K562 (cell line): Measurements from ENCODE around the gene MRPL54. TPM values are rescaled to one million over a fixed set of nuclear protein-coding genes. Genes with fewer than 3 reads are reported as not detected.

Source experiments
- ARNT ChIP-seq, 2 experiments: fragments of 450-650 bp; IDR thresholded peaks; 2 replicates each; pipeline ENCODE4 v1.6.1; 2016; ENCODE audit warnings: mild to moderate bottlenecking in 1 of 2
- BACH1 ChIP-seq: fragments of 200-800 bp; sonication (Bioruptor generic); IDR thresholded peaks from 2 replicates; pipeline ENCODE4 v1.6.1; 2016; ENCODE audit warnings: missing genetic modification characterization, missing compliant biosample characterization
- CBX5 ChIP-seq: IDR thresholded peaks from 2 replicates; pipeline ENCODE4 v1.6.1; 2014; ENCODE audit warnings: low read depth, borderline replicate concordance
- DACH1 ChIP-seq: fragments of 450-650 bp; IDR thresholded peaks from 2 replicates; pipeline ENCODE4 v1.6.1; 2018; ENCODE audit not compliant: partially characterized antibody
- ELF4 ChIP-seq: fragments of 450-650 bp; formaldehyde crosslinking; IDR thresholded peaks from 2 replicates; pipeline ENCODE4 v1.4.0; 2022; ENCODE audit warnings: missing genetic modification characterization
- POU5F1 ChIP-seq: fragments of 150-350 bp; IDR thresholded peaks from 2 replicates; pipeline ENCODE4 v1.6.1; 2014; ENCODE audit warnings: borderline replicate concordance, low read length, low read depth, mild to moderate bottlenecking; ENCODE audit not compliant: partially characterized antibody
- SIN3A ChIP-seq, 2 experiments: fragments of 150-350 bp in 1 of 2; IDR thresholded peaks; 2 replicates each; pipeline ENCODE4 v1.6.1; 2011 to 2016; ENCODE audit warnings: borderline replicate concordance in 2 of 2, low read depth in 2 of 2, low read length in 2 of 2, mild to moderate bottlenecking in 2 of 2, moderate library complexity in 2 of 2; ENCODE audit not compliant: control insufficient read depth in 1 of 2
- SMAD4 ChIP-seq: fragments of 250-450 bp; sonication (Bioruptor Pico); conservative IDR thresholded peaks from 2 replicates; pipeline ENCODE4 v1.8.0; 2021; ENCODE audit warnings: inconsistent platforms, mild to moderate bottlenecking, moderate library complexity
- TCFL5 ChIP-seq: fragments of 250-450 bp; sonication (Bioruptor Pico); conservative IDR thresholded peaks from 2 replicates; pipeline ENCODE4 v1.6.1; 2021; ENCODE audit warnings: mild to moderate bottlenecking, moderate library complexity, matching md5 sums
- THAP7 ChIP-seq: fragments of 250-450 bp; sonication (Bioruptor Pico); IDR thresholded peaks from 2 replicates; pipeline ENCODE4 v1.5.0; 2021
- ZNF124 ChIP-seq: sonication (generic); formaldehyde crosslinking; IDR thresholded peaks from 2 replicates; pipeline ENCODE4 v1.8.1; 2022; ENCODE audit warnings: missing genetic modification reagents
- ZNF277 ChIP-seq: fragments of 250-450 bp; sonication (Bioruptor Pico); IDR thresholded peaks from 2 replicates; pipeline ENCODE4 v1.8.0; 2022; ENCODE audit warnings: inconsistent platforms, mild to moderate bottlenecking, moderate library complexity, borderline replicate concordance
- ZNF592 ChIP-seq: fragments of 450-650 bp; IDR thresholded peaks from 2 replicates; pipeline ENCODE4 v1.6.1; 2017; ENCODE audit warnings: antibody characterized with exemption, mild to moderate bottlenecking
- ZNF655 ChIP-seq: fragments of 250-450 bp; sonication (Bioruptor Pico); IDR thresholded peaks from 2 replicates; pipeline ENCODE4 v1.5.0; 2021
- polyA plus RNA-seq, 8 experiments: library from polyadenylated mRNA; depleted of rRNA in 4 of 8; stranded (reverse) in 5 of 8; unstranded in 3 of 8; fragments of >200 nt; fragmentation: Nextera tagmentation in 2 of 8; fragmentation: Illumina TruSeq in 1 of 8; extraction: Ambion mirVana in 2 of 8; extraction: Trizol in 1 of 8; gene quantifications; 2 replicates each; pipeline versions ENCODE4 v1.2.1 to v1.2.3, GENCODE V29; 2011 to 2014; ENCODE audit warnings: inconsistent platforms in 1 of 8, missing spikeins in 1 of 8
- total RNA-seq, 7 experiments: library from RNA; depleted of rRNA in 6 of 7; stranded (reverse); fragments of >200 nt in 6 of 7; fragmentation: Illumina TruSeq in 2 of 7; extraction: Trizol in 2 of 7; gene quantifications; 2 replicates each; pipeline versions ENCODE4 v1.2.1 to v1.2.3, GENCODE V29; 2011 to 2021; ENCODE audit warnings: low replicate concordance in 1 of 7

The MRPL54 gene
- total and polyA plus RNA-seq, 9 of the 15 experiments (the other 6 are each of a cell fraction or from before 2014, with no cell fraction given) = 3.5 to 120 (median 56.9) TPM

GRCh38 chr19:3721131-3721886, 41.2 kb upstream of the MRPL54 start (continued):
- TF ChIP-seq SIN3A (IDR thresholded peaks at IDR 0.05; ENCODE audit: borderline replicate concordance in 2 of 2, control insufficient read depth in 1 of 2, low read depth in 2 of 2, low read length in 2 of 2) (peak in 1 of 2 experiments; percentile 83; a peak in 1 of 4 replicates), TCFL5 (CRISPR knock-in tag) (no peak), ELF4 (CRISPR knock-in tag) (no peak), ZNF655 (CRISPR knock-in tag) (no peak), POU5F1 (no peak), ARNT (IDR thresholded peaks at IDR 0.05) (peak; percentile 90 to 95; a peak in 3 of 4 replicates), SMAD4 (peak; percentile 69; the same call in 1 of the 2 replicates), DACH1 (peak; percentile 80), BACH1 (tag) (no peak), ZNF124 (CRISPR knock-in tag) (no peak), ZNF592 (no peak), THAP7 (CRISPR knock-in tag) (no peak), ZNF277 (CRISPR knock-in tag) (no peak), CBX5 (0 out of 2 replicates have a peak, but pooled peaks have one; percentile 32)
